Esophagus squamous epithelium (tissue), 5 donors: ENCODE results near the gene FZD10. TPM values are rescaled to one million over a fixed set of nuclear protein-coding genes. Genes with fewer than 3 reads are reported as not detected.
A peak's percentile ranks its signal among the peaks of the same experiment; 100 is the strongest.

Experiments used
- DNase-seq: peaks from one replicate; lab custom pipeline; 2025; lab: John Stamatoyannopoulos, UW
- H3K27ac ChIP-seq, 4 donors: fragments of 200-600 bp; sonication (generic); one replicate each; pipeline ENCODE4 v1.5.1; 2016 to 2019; ENCODE audit warnings: mild to moderate bottlenecking in 1 of 4
- H3K27me3 ChIP-seq, 4 donors: fragments of 200-600 bp; sonication (generic); 1 replicate in 3 of 4; 2 replicates in 1 of 4; pipeline versions ENCODE4 v1.5.1 to v1.6.0; 2017 to 2021; ENCODE audit warnings: antibody characterized with exemption in 1 of 4
- H3K36me3 ChIP-seq, 3 donors: fragments of 200-600 bp; sonication (generic); one replicate each; pipeline ENCODE4 v1.5.1; 2016 to 2019
- H3K4me1 ChIP-seq, 3 donors: fragments of 200-600 bp; sonication (generic); one replicate each; pipeline ENCODE4 v1.5.1; 2017 to 2019
- H3K4me3 ChIP-seq, 4 donors: fragments of 200-600 bp; sonication (generic); 1 replicate in 3 of 4; 2 replicates in 1 of 4; pipeline ENCODE4 v1.5.1; 2016 to 2019; ENCODE audit warnings: mild to moderate bottlenecking in 2 of 4, moderate library complexity in 1 of 4
- H3K9me3 ChIP-seq, 3 donors: fragments of 200-600 bp; sonication (generic); one replicate each; pipeline ENCODE4 v1.5.1; 2016 to 2019
- POLR2A ChIP-seq, 4 donors: fragments of 450-650 bp; IDR thresholded peaks; one replicate each; pipeline ENCODE4 v1.6.1; 2017; ENCODE audit warnings: antibody characterized with exemption in 4 of 4, mild to moderate bottlenecking in 4 of 4, moderate library complexity in 3 of 4
- WGBS, 2 donors: methylation state at CpG; one replicate each; pipeline ENCODE4 v1.1.5; 2018; 5-methylcytosine and 5-hydroxymethylcytosine counted together
- intact Hi-C: fragments of 100-400 bp; cut with DNase I; formaldehyde crosslinking; loops from one replicate; pipeline ENCODE4 v1.15.0; 2022
- total RNA-seq, 4 donors: library from RNA; depleted of rRNA; stranded (reverse); fragments of >200 nt; gene quantifications; one replicate each; pipeline ENCODE4 v1.1.0, GENCODE V29; 2016
- TF ChIP-seq, protein P1 (sequence below), 6 experiments: fragments of 450-650 bp in 4 of 6; fragments of 200-600 bp in 2 of 6; sonication (generic) in 2 of 6; IDR thresholded peaks; one replicate each; pipeline ENCODE4 v1.5.1; 2016 to 2019; ENCODE audit warnings: antibody characterized with exemption in 6 of 6, mild to moderate bottlenecking in 4 of 6, moderate library complexity in 4 of 6
- donor health status: DM: yes; HTN: yes; CAD: no.

The FZD10 gene
- total RNA-seq, 4 donors from 2014 or later = 7.2 to 16.3 (median 11.6) TPM

DNA sequence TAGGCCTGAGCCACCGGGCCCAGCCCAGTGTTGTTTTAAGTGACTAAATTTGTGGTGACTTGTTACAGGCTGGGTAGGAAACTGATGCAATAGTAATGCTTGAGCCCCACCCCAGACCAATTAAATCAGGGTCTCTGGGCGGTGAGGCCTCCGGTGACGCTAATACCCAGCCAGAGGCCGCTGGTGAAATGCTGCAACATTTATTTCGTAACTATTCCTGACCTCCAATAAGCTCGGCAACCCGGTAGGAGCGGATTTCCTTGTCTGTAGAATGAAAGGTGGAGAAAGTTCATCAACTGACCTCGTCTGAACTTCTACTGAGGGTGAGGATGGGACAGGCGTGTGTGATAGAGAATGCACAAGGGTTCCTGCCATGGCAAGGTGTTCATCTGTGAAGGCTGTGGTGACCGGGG, 42.3 kb downstream of the FZD10 start:
- 75 to 86% methylated on average over 6 to 10 of the region's 12 CpGs for whole genome bisulfite sequencing, 2 donors
- H3K27me3 ChIP-seq = peaks cover 0 to 5% (median 0%) of the 10 kb centered on the region in 4 donors
- no peak for DNase-seq

GRCh38 chr12:130205495-130205894, 43.2 kb downstream of the FZD10 start:
- H3K4me3 ChIP-seq = no peak overlapping the region
- H3K27ac ChIP-seq = peak overlapping the region; percentile 14 to 73 (median 60)
- H3K9me3 ChIP-seq = peaks cover 0 to 7% (median 4%) of the 10 kb centered on the region in 3 donors
- no peaks in the 10 kb centered on the region for H3K36me3 ChIP-seq
- no peak for DNase-seq
- no peaks in the 10 kb centered on the region for H3K27me3 ChIP-seq
- H3K4me1 ChIP-seq = peaks cover 0 to 13% (median 0%) of the 10 kb centered on the region in 3 donors
- intact Hi-C loops = no loop called here
- TF ChIP-seq, protein P1, sequence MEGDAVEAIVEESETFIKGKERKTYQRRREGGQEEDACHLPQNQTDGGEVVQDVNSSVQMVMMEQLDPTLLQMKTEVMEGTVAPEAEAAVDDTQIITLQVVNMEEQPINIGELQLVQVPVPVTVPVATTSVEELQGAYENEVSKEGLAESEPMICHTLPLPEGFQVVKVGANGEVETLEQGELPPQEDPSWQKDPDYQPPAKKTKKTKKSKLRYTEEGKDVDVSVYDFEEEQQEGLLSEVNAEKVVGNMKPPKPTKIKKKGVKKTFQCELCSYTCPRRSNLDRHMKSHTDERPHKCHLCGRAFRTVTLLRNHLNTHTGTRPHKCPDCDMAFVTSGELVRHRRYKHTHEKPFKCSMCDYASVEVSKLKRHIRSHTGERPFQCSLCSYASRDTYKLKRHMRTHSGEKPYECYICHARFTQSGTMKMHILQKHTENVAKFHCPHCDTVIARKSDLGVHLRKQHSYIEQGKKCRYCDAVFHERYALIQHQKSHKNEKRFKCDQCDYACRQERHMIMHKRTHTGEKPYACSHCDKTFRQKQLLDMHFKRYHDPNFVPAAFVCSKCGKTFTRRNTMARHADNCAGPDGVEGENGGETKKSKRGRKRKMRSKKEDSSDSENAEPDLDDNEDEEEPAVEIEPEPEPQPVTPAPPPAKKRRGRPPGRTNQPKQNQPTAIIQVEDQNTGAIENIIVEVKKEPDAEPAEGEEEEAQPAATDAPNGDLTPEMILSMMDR (IDR thresholded peaks at IDR 0.05) = no peak
- no peak for TF ChIP-seq POLR2A (IDR thresholded peaks at IDR 0.05)
- 53 to 75% methylated on average over 2 of the region's 6 CpGs for WGBS, 2 donors

More for the DNA sequence above, 42.3 kb downstream of the FZD10 start:
- TF ChIP-seq POLR2A (IDR thresholded peaks at IDR 0.05) = no peak
- TF ChIP-seq, protein P1 (IDR thresholded peaks at IDR 0.05) = no peak
- H3K4me1 ChIP-seq = peaks cover 0 to 13% (median 0%) of the 10 kb centered on the region in 3 donors
- no peak overlapping the region for H3K4me3 ChIP-seq
- no peaks in the 10 kb centered on the region for H3K36me3 ChIP-seq
- H3K9me3 ChIP-seq = peaks cover 0 to 7% (median 4%) of the 10 kb centered on the region in 3 donors
- peak overlapping the region; percentile 14 to 73 (median 60) for H3K27ac ChIP-seq
- intact Hi-C loops = no loop called here

- intact Hi-C loops = no loop called here
- H3K36me3 ChIP-seq = no peaks in the 10 kb centered on the region
- no peak for TF ChIP-seq POLR2A (IDR thresholded peaks at IDR 0.05)
- TF ChIP-seq, protein P1 (IDR thresholded peaks at IDR 0.05) = no peak
- peaks cover 3 to 40% (median 4%) of the 10 kb centered on the region in 3 donors for H3K4me1 ChIP-seq
- 15 to 28% methylated on average over 9 of the region's 9 CpGs for WGBS, 2 donors
- H3K4me3 ChIP-seq = peak overlapping the region in 2 of 4 donors; percentile 8
- H3K27ac ChIP-seq = peak overlapping the region in 3 of 4 donors; percentile 52 to 79 (median 68)
- H3K9me3 ChIP-seq = peaks cover 0 to 4% (median 0%) of the 10 kb centered on the region in 3 donors
- DNase-seq = no peak
- peaks cover 0 to 6% (median 0%) of the 10 kb centered on the region in 4 donors for H3K27me3 ChIP-seq
These were observed 50.2 kb downstream of the FZD10 start for GRCh38 chr12:130212384-130212989.

- H3K4me3 ChIP-seq = no peak overlapping the region
- peaks cover 0 to 4% (median 0%) of the 10 kb centered on the region in 3 donors for H3K9me3 ChIP-seq
- no peaks in the 10 kb centered on the region for H3K36me3 ChIP-seq
- H3K27ac ChIP-seq = peak overlapping the region in 3 of 4 donors; percentile 52 to 79 (median 68)
- DNase-seq = no peak
- peaks cover 0 to 6% (median 0%) of the 10 kb centered on the region in 4 donors for H3K27me3 ChIP-seq
- no peak for TF ChIP-seq POLR2A (IDR thresholded peaks at IDR 0.05)
- TF ChIP-seq, protein P1 (IDR thresholded peaks at IDR 0.05) = no peak
- intact Hi-C loops = no loop called here
- WGBS, 2 donors = 82 to 84% methylated on average over 3 to 4 of the region's 4 CpGs
- peaks cover 3 to 40% (median 4%) of the 10 kb centered on the region in 3 donors for H3K4me1 ChIP-seq
These were observed 51.0 kb downstream of the FZD10 start for GRCh38 chr12:130213249-130213648.

GRCh38 chr12:130214686-130215395, 52.6 kb downstream of the FZD10 start:
- TF ChIP-seq, protein P1 (IDR thresholded peaks at IDR 0.05) = peak in 2 of 6 experiments; percentile 21 to 49
- TF ChIP-seq POLR2A (IDR thresholded peaks at IDR 0.05) = no peak

More at GRCh38 chr12:130214686-130215395, 52.6 kb downstream of the FZD10 start:
- no peak overlapping the region for H3K4me3 ChIP-seq
- no peaks in the 10 kb centered on the region for H3K9me3 ChIP-seq
- intact Hi-C loops = no loop called here
- WGBS, 2 donors = 23 to 39% methylated on average over 16 of the region's 16 CpGs
- peak overlapping the region in 3 of 4 donors; percentile 38 to 63 (median 55) for H3K27ac ChIP-seq
- DNase-seq = no peak
- H3K27me3 ChIP-seq = peaks cover 0 to 16% (median 0%) of the 10 kb centered on the region in 4 donors
- peaks cover 3 to 40% (median 4%) of the 10 kb centered on the region in 3 donors for H3K4me1 ChIP-seq
- H3K36me3 ChIP-seq = no peaks in the 10 kb centered on the region
